Measurements from ENCODE around the gene MAP1LC3A. TPM values are rescaled to one million over a fixed set of nuclear protein-coding genes. Genes with fewer than 3 reads are reported as not detected.
A peak's percentile ranks its signal among the peaks of the same experiment; 100 is the strongest.
"Not testable (repeated sequence)": the region's sequence is repeated elsewhere in the genome, so short reads cannot be mapped to it uniquely, and the experiment has no call there.

Gene MAP1LC3A
- total RNA-seq, 1 donor from 2014 or later: 33.6 TPM

DNA sequence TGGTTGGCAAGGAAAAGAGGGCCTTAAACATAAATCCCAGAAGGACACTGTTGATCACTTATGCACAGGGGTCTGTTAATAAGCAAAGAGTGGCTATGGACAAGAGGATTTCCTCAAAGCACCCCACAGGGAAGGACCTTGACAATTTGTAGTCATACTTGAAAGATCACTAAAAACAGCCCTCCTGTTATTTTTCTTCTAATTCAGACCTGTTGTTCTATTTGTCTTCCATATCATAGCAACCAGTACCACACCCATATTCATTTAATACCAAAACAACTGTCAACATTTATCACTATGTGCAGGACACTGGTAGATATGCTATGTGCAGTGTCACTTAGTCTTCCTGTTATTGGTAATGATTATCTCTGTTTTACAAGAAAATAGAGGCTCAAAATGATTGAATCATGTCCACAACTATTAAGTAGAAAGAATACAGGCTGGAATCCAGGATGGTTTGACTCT lies 45.5 kb upstream of the MAP1LC3A start:
- TF ChIP-seq, protein P1, sequence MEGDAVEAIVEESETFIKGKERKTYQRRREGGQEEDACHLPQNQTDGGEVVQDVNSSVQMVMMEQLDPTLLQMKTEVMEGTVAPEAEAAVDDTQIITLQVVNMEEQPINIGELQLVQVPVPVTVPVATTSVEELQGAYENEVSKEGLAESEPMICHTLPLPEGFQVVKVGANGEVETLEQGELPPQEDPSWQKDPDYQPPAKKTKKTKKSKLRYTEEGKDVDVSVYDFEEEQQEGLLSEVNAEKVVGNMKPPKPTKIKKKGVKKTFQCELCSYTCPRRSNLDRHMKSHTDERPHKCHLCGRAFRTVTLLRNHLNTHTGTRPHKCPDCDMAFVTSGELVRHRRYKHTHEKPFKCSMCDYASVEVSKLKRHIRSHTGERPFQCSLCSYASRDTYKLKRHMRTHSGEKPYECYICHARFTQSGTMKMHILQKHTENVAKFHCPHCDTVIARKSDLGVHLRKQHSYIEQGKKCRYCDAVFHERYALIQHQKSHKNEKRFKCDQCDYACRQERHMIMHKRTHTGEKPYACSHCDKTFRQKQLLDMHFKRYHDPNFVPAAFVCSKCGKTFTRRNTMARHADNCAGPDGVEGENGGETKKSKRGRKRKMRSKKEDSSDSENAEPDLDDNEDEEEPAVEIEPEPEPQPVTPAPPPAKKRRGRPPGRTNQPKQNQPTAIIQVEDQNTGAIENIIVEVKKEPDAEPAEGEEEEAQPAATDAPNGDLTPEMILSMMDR (IDR thresholded peaks at IDR 0.05; ENCODE audit: unreplicated experiment): no peak
- H3K36me3 Mint-ChIP-seq (ENCODE audit: low read depth, unreplicated experiment): peaks cover 14% of the 10 kb centered on the region
- no peak overlapping the region for H3K4me3 Mint-ChIP-seq (ENCODE audit: unreplicated experiment)
- no peak for DNase-seq (ENCODE audit: low spot score)
- peaks cover 25% of the 10 kb centered on the region for H3K4me1 Mint-ChIP-seq (ENCODE audit: unreplicated experiment)
- peaks cover 11% of the 10 kb centered on the region for H3K27me3 Mint-ChIP-seq (ENCODE audit: unreplicated experiment)
- H3K9me3 Mint-ChIP-seq (ENCODE audit: unreplicated experiment): no peaks in the 10 kb centered on the region
- no peak overlapping the region for H3K27ac Mint-ChIP-seq (ENCODE audit: unreplicated experiment)

DNA sequence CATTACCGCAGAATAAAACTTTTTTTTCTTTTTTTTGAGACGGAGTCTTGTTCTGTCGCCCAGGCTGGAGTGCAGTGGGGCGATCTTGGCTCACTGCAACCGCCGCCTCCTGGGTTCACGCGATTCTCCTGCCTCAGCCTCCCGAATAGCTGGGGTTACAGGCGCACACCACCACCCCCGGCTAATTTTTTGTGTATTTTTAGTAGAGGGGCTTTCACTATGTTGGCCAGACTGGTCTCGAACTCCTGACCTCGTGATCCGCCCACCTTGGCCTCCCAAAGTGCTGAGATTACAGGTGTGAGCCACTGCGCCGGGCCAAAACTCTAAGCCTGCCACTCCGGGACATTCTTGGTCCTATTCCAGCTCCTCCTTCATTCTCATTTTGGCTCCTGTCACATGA lies 44.5 kb upstream of the MAP1LC3A start:
- not testable (repeated sequence) for DNase-seq (ENCODE audit: low spot score); H3K9me3 Mint-ChIP-seq (ENCODE audit: unreplicated experiment); H3K36me3 Mint-ChIP-seq (ENCODE audit: low read depth, unreplicated experiment); H3K4me3 Mint-ChIP-seq (ENCODE audit: unreplicated experiment)
- peaks cover 11% of the 10 kb centered on the region for H3K27me3 Mint-ChIP-seq (ENCODE audit: unreplicated experiment)
- peak overlapping the region; percentile 76 for H3K27ac Mint-ChIP-seq (ENCODE audit: unreplicated experiment)
- H3K4me1 Mint-ChIP-seq (ENCODE audit: unreplicated experiment): peaks cover 27% of the 10 kb centered on the region

GRCh38 chr20:34514897-34515483 lies 43.5 kb upstream of the MAP1LC3A start:
- peaks cover 10% of the 10 kb centered on the region for H3K36me3 Mint-ChIP-seq (ENCODE audit: low read depth, unreplicated experiment)
- H3K27ac Mint-ChIP-seq (ENCODE audit: unreplicated experiment): peak overlapping the region; percentile 20
- no peaks in the 10 kb centered on the region for H3K9me3 Mint-ChIP-seq (ENCODE audit: unreplicated experiment)
- peaks cover 27% of the 10 kb centered on the region for H3K4me1 Mint-ChIP-seq (ENCODE audit: unreplicated experiment)
- H3K27me3 Mint-ChIP-seq (ENCODE audit: unreplicated experiment): peaks cover 11% of the 10 kb centered on the region
- TF ChIP-seq, protein P1 (IDR thresholded peaks at IDR 0.05; ENCODE audit: unreplicated experiment): no peak
- H3K4me3 Mint-ChIP-seq (ENCODE audit: unreplicated experiment): peak overlapping the region; percentile 99
- DNase-seq (ENCODE audit: low spot score): no peak

DNA sequence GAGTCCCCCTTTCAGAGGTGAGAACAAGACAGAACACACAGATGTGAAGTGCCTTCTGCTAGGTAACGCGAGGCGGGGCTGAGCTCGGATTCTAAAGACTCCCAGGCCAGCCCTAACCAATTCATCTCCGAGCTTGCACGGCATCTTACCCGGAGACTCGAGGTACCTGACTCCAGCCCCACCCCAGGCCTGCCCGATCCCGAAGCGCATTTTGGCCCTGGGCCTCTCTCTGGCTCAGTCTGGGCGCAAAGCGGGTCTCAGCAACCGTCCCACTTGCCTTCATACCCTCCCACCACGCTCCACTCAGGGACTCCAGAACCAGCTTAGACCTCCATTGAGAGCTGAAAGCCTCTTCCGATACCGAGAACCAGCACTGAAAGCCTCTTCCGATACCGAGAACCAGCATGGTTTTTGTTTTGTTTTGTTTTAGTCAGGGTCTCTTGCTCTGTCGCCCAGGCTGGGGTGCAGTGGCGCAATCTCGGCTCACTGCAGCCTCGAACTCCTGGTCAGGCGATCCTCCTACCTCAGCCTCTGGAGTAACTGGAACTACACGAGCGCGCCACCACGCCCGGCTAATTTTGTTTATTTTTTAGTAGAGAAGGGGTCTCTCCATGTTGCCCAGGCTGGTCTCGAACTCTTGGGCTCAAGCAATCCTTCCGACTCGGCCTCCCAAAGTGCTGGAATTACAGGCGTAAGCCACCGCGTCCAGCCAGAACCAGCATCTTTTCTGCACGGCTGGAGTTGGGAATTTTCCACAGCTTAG lies 42.9 kb upstream of the MAP1LC3A start:
- Mint-ChIP-seq H3K36me3 (ENCODE audit: low read depth, unreplicated experiment) (peaks cover 10% of the 10 kb centered on the region), H3K4me1 (ENCODE audit: unreplicated experiment) (peaks cover 27% of the 10 kb centered on the region), H3K27ac (ENCODE audit: unreplicated experiment) (peak overlapping the region; percentile 98), H3K4me3 (ENCODE audit: unreplicated experiment) (peak overlapping the region; percentile 99), H3K9me3 (ENCODE audit: unreplicated experiment) (no peaks in the 10 kb centered on the region), H3K27me3 (ENCODE audit: unreplicated experiment) (peaks cover 11% of the 10 kb centered on the region)
- TF ChIP-seq, protein P1 (IDR thresholded peaks at IDR 0.05; ENCODE audit: unreplicated experiment): no peak
- DNase-seq (ENCODE audit: low spot score): peak; percentile 46

GRCh38 chr20:34516247-34517113 lies 42.0 kb upstream of the MAP1LC3A start, which contains the start of gene DYNLRB1:
DYNLRB1 (plus strand) TSS chr20:34516422; CDS start chr20:34516459, 37 bp downstream.
- Mint-ChIP-seq H3K9me3 (ENCODE audit: unreplicated experiment) (no peaks in the 10 kb centered on the region), H3K36me3 (ENCODE audit: low read depth, unreplicated experiment) (peaks cover 10% of the 10 kb centered on the region), H3K27me3 (ENCODE audit: unreplicated experiment) (peaks cover 11% of the 10 kb centered on the region), H3K27ac (ENCODE audit: unreplicated experiment) (peak within 1 kb of the TSS; percentile 98), H3K4me3 (ENCODE audit: unreplicated experiment) (peak within 1 kb of the TSS; percentile 99), H3K4me1 (ENCODE audit: unreplicated experiment) (peaks cover 27% of the 10 kb centered on the region)
- peak; percentile 98 for DNase-seq (ENCODE audit: low spot score)
- TF ChIP-seq, protein P1 (IDR thresholded peaks at IDR 0.05; ENCODE audit: unreplicated experiment): no peak
